DND-41 (cell line): ENCODE results near the gene SULF2.
A peak's percentile ranks its signal among the peaks of the same experiment; 100 is the strongest.

Experiments used
- ATAC-seq: fragments of 200-7000 bp; cut with Tn5 transposase; 3 replicates; pipeline ENCODE4 v1.9.1; 2021; ENCODE audit warnings: low read depth; ENCODE audit not compliant: insufficient read depth
- DNase-seq: peaks from one replicate; pipeline ENCODE4 v3.0.0-alpha.2; 2020
- H2AFZ ChIP-seq: 2 replicates; pipeline ENCODE4 v1.6.0; 2012; ENCODE audit warnings: low read depth, low read length
- H3K27ac ChIP-seq: 2 replicates; pipeline ENCODE4 v1.5.1; 2012; ENCODE audit warnings: low read length, inconsistent platforms
- H3K27me3 ChIP-seq: fragments of 200-600 bp; sonication (generic); 2 replicates; pipeline ENCODE4 v1.6.0; 2012; ENCODE audit warnings: low read length, mild to moderate bottlenecking, inconsistent platforms; ENCODE audit not compliant: insufficient read depth, poor library complexity
- H3K36me3 ChIP-seq: 2 replicates; pipeline ENCODE4 v1.5.1; 2012; ENCODE audit warnings: low read length, inconsistent platforms; ENCODE audit not compliant: insufficient read depth
- H3K4me1 ChIP-seq: 2 replicates; pipeline ENCODE4 v1.5.1; 2012; ENCODE audit warnings: mild to moderate bottlenecking, low read length; ENCODE audit not compliant: insufficient read depth
- H3K4me2 ChIP-seq: 2 replicates; pipeline ENCODE4 v1.6.0; 2012; ENCODE audit warnings: mild to moderate bottlenecking, moderate library complexity, low read length, inconsistent platforms; ENCODE audit not compliant: insufficient read depth
- H3K4me3 ChIP-seq, 2 experiments: fragments of 200-600 bp in 1 of 2; shearing (Covaris generic) in 1 of 2; 2 replicates each; pipeline ENCODE4 v1.5.1; 2012 to 2016; ENCODE audit warnings: inconsistent platforms in 2 of 2, low read length in 2 of 2, mild to moderate bottlenecking in 2 of 2, low read depth in 1 of 2, moderate library complexity in 1 of 2
- H3K79me2 ChIP-seq: 2 replicates; pipeline ENCODE4 v1.6.0; 2012; ENCODE audit warnings: low read length, inconsistent platforms; ENCODE audit not compliant: insufficient read depth
- H3K9ac ChIP-seq: 2 replicates; pipeline ENCODE4 v1.6.0; 2012; ENCODE audit warnings: low read depth, mild to moderate bottlenecking, inconsistent platforms, low read length, moderate library complexity
- H3K9me3 ChIP-seq: 2 replicates; pipeline ENCODE4 v1.5.1; 2012; ENCODE audit warnings: low read length, moderate library complexity, mild to moderate bottlenecking, inconsistent platforms; ENCODE audit not compliant: insufficient read depth, severe bottlenecking
- H4K20me1 ChIP-seq: 2 replicates; pipeline ENCODE4 v1.6.0; 2012; ENCODE audit warnings: low read length; ENCODE audit not compliant: insufficient read depth
- EZH2 ChIP-seq: IDR thresholded peaks from 3 replicates; pipeline ENCODE4 v1.6.1; 2012; ENCODE audit warnings: borderline replicate concordance, low read depth, mild to moderate bottlenecking, moderate library complexity, low read length, inconsistent platforms; ENCODE audit not compliant: severe bottlenecking
- TF ChIP-seq, protein P1 (sequence below): IDR thresholded peaks from 2 replicates; pipeline ENCODE4 v1.5.1; 2012; ENCODE audit warnings: borderline replicate concordance, low read length, moderate library complexity, mild to moderate bottlenecking; ENCODE audit not compliant: poor library complexity, severe bottlenecking; ENCODE audit errors: extremely low read depth

The SULF2 gene

DNA sequence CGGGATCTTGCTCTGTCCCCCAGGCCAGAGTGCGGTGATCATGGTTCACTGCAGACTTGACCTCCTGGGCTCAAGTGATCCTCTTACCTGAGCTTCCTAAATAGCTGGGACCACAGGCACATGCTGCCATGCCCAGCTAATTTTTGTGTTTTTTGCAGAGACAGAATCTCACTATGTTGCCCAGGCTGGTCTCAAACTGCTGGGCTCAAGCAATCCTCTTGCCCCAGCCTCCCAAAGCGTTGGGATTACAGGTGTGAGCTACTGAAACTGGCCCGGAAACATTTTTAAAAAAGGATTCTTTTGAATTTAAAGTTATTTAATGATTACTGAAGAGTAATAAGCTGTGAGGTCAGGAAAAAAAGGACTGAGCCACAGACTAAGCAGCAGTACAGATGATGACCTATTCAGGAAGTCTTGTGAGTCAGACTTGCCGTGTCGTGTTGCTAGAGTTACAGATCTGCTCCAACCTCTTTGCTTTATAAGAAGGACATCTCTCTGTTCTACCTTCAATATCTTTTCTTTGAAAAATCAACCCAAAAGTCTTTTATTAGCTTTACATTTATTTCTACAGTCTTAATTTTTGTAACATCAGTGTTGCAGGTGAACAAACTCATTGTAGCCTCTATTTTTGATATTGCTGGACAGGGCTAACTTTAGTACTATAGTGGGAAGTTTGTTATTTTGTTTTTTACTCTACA, 174.9 kb downstream of the SULF2 start:
- DNase-seq = no peak

GRCh38 chr20:47609001-47609400, 176.3 kb downstream of the SULF2 start:
- no peak for ATAC-seq
- H4K20me1 ChIP-seq = no peaks in the 10 kb centered on the region
- H3K36me3 ChIP-seq = no peaks in the 10 kb centered on the region
- H3K27ac ChIP-seq = no peak overlapping the region
- no peak overlapping the region for H3K4me2 ChIP-seq
- H3K9ac ChIP-seq = no peak overlapping the region
- H3K9me3 ChIP-seq = no peaks in the 10 kb centered on the region
- no peak overlapping the region for H2AFZ ChIP-seq
- DNase-seq = no peak
- H3K4me1 ChIP-seq = peaks cover 35% of the 10 kb centered on the region
- H3K4me3 ChIP-seq = no peak overlapping the region
- peaks cover 6% of the 10 kb centered on the region for H3K79me2 ChIP-seq
- no peaks in the 10 kb centered on the region for H3K27me3 ChIP-seq
- TF ChIP-seq EZH2 = no peak
- TF ChIP-seq, protein P1, sequence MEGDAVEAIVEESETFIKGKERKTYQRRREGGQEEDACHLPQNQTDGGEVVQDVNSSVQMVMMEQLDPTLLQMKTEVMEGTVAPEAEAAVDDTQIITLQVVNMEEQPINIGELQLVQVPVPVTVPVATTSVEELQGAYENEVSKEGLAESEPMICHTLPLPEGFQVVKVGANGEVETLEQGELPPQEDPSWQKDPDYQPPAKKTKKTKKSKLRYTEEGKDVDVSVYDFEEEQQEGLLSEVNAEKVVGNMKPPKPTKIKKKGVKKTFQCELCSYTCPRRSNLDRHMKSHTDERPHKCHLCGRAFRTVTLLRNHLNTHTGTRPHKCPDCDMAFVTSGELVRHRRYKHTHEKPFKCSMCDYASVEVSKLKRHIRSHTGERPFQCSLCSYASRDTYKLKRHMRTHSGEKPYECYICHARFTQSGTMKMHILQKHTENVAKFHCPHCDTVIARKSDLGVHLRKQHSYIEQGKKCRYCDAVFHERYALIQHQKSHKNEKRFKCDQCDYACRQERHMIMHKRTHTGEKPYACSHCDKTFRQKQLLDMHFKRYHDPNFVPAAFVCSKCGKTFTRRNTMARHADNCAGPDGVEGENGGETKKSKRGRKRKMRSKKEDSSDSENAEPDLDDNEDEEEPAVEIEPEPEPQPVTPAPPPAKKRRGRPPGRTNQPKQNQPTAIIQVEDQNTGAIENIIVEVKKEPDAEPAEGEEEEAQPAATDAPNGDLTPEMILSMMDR = no peak

More for the DNA sequence above, 174.9 kb downstream of the SULF2 start:
- Histone ChIP-seq H3K9ac (no peak overlapping the region), H3K9me3 (no peaks in the 10 kb centered on the region), H3K4me2 (no peak overlapping the region), H2AFZ (no peak overlapping the region), H3K79me2 (peaks cover 3% of the 10 kb centered on the region; the same call in 1 of the 2 replicates), H3K36me3 (no peaks in the 10 kb centered on the region), H3K27me3 (no peaks in the 10 kb centered on the region), H4K20me1 (no peaks in the 10 kb centered on the region), H3K27ac (no peak overlapping the region), H3K4me3 (no peak overlapping the region), H3K4me1 (peaks cover 35% of the 10 kb centered on the region)
- TF ChIP-seq, protein P1 = no peak
- no peak for TF ChIP-seq EZH2
- peak; percentile 72 for ATAC-seq
